Measurements from ENCODE around the gene FOSL2.
A peak's percentile ranks its signal among the peaks of the same experiment; 100 is the strongest.

FOSL2 gene

GRCh38 chr2:28351621-28352020, 41.0 kb upstream of the FOSL2 start:
- TF ChIP-seq, protein P1, sequence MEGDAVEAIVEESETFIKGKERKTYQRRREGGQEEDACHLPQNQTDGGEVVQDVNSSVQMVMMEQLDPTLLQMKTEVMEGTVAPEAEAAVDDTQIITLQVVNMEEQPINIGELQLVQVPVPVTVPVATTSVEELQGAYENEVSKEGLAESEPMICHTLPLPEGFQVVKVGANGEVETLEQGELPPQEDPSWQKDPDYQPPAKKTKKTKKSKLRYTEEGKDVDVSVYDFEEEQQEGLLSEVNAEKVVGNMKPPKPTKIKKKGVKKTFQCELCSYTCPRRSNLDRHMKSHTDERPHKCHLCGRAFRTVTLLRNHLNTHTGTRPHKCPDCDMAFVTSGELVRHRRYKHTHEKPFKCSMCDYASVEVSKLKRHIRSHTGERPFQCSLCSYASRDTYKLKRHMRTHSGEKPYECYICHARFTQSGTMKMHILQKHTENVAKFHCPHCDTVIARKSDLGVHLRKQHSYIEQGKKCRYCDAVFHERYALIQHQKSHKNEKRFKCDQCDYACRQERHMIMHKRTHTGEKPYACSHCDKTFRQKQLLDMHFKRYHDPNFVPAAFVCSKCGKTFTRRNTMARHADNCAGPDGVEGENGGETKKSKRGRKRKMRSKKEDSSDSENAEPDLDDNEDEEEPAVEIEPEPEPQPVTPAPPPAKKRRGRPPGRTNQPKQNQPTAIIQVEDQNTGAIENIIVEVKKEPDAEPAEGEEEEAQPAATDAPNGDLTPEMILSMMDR (conservative IDR thresholded peaks at IDR 0.05; ENCODE audit: low read depth, low read length), result no peak
- H3K4me3 ChIP-seq (ENCODE audit: low read depth, low read length), result no peak overlapping the region
- DNase-seq (ENCODE audit: low read depth), result no peak

GRCh38 chr2:28352104-28352503, 40.6 kb upstream of the FOSL2 start:
- DNase-seq (ENCODE audit: low read depth), result no peak
- TF ChIP-seq, protein P1 (conservative IDR thresholded peaks at IDR 0.05; ENCODE audit: low read depth, low read length), result no peak
- no peak overlapping the region for H3K4me3 ChIP-seq (ENCODE audit: low read depth, low read length)

DNA sequence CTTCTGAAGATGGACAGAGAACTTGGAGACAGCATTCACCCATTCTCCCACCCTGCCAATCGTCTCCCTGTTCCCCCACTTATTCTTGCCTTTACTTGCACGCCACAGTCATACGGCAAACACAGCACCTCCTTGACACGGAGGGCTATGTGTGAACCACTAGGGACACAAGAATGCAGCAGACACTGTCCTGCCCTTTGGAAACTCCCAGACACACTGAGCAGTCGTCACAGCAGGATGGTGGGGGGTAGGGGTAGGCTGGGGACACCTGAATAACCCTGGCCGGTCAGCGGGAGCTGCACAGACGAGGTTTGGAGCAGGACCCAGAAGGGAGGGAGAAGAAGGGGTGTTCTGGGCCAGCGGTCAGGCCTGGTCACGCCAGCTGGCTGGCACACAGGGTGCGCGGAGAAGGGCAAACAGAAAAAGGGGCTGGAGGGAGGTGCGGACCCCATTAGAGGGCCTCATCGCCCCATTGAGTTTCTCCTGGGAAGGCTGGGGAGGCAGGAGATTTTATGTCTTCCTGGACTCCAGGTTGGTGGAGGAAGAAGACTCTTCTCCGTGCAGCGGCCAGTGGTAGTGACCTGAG, 40.0 kb upstream of the FOSL2 start:
- no peak overlapping the region for H3K4me3 ChIP-seq (ENCODE audit: low read depth, low read length)
- TF ChIP-seq, protein P1 (conservative IDR thresholded peaks at IDR 0.05; ENCODE audit: low read depth, low read length), result no peak
- no peak for DNase-seq (ENCODE audit: low read depth)

DNA sequence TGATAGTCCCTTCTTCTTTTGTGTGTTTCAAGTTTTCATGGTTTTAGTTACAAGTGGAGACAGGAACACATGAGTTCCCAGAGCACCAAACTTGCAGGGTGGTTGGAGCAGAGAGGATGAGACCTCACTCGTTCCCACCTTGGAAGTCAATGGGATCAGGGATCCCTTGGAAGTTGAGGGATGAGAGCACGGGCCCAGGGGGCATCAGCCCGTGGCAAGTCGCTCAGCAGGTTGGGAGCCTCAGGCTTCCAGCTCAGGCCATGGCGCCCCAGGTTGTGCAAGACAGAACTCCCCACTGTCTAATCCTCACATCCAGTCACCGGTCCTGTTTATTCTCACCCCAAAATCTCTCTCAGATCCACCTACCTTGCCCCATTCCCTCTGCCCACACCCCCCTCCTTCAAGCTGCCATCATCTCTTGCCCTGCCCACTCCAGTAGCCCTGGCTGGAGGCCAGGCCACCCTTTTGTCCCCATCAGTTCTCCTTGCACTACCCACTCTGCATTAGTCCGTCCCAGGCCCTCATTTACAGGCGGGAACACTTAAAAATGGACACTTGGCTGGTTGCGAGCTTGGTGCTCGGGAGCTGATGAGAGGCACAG, 37.6 kb upstream of the FOSL2 start:
- DNase-seq (ENCODE audit: low read depth), result no peak
- TF ChIP-seq, protein P1 (conservative IDR thresholded peaks at IDR 0.05; ENCODE audit: low read depth, low read length), result no peak
- no peak overlapping the region for H3K4me3 ChIP-seq (ENCODE audit: low read depth, low read length)

- no peak for DNase-seq (ENCODE audit: low read depth)
- TF ChIP-seq, protein P1 (conservative IDR thresholded peaks at IDR 0.05; ENCODE audit: low read depth, low read length), result no peak
- no peak overlapping the region for H3K4me3 ChIP-seq (ENCODE audit: low read depth, low read length)
Observed at GRCh38 chr2:28355521-28356094, 37.0 kb upstream of the FOSL2 start.

- TF ChIP-seq, protein P1 (conservative IDR thresholded peaks at IDR 0.05; ENCODE audit: low read depth, low read length), result no peak
- peak; percentile 79 for DNase-seq (ENCODE audit: low read depth)
- H3K4me3 ChIP-seq (ENCODE audit: low read depth, low read length), result no peak overlapping the region
Observed at GRCh38 chr2:28356095-28356911, 36.4 kb upstream of the FOSL2 start.

All from choroid plexus epithelial cell (primary cell).